DOHH2 (cell line): ENCODE data around the gene TBL1X.

Source experiments
- H3F3A ChIP-seq: fragments of 200-600 bp; sonication (generic), shearing (Covaris generic); 2 replicates; pipeline ENCODE4 v1.6.0; 2016; ENCODE audit warnings: antibody characterized with exemption, mild to moderate bottlenecking; ENCODE audit not compliant: control insufficient read depth, insufficient read depth
- H3K27ac ChIP-seq: fragments of 200-600 bp; sonication (generic); 2 replicates; pipeline ENCODE4 v1.5.1; 2014; ENCODE audit warnings: low read depth, mild to moderate bottlenecking, low read length, moderate library complexity
- H3K27me3 ChIP-seq: fragments of 200-600 bp; sonication (generic); 2 replicates; pipeline ENCODE4 v1.6.1; 2014; ENCODE audit warnings: mild to moderate bottlenecking, low read length, mixed read lengths; ENCODE audit not compliant: control insufficient read depth
- H3K36me3 ChIP-seq: fragments of 200-600 bp; sonication (generic); 2 replicates; pipeline ENCODE4 v1.6.1; 2014; ENCODE audit warnings: mild to moderate bottlenecking, low read length, moderate library complexity, mixed read lengths; ENCODE audit not compliant: control insufficient read depth
- H3K4me1 ChIP-seq: fragments of 200-600 bp; sonication (generic); 2 replicates; pipeline ENCODE4 v1.6.1; 2014; ENCODE audit warnings: mild to moderate bottlenecking, low read length, mixed read lengths; ENCODE audit not compliant: control insufficient read depth
- H3K4me2 ChIP-seq: fragments of 200-600 bp; sonication (generic); 2 replicates; pipeline ENCODE4 v1.6.0; 2014; ENCODE audit warnings: mild to moderate bottlenecking, low read length, moderate library complexity
- H3K4me3 ChIP-seq: fragments of 200-600 bp; sonication (generic); 2 replicates; pipeline ENCODE4 v1.5.1; 2014; ENCODE audit warnings: mild to moderate bottlenecking, low read length, mixed read lengths
- H3K79me2 ChIP-seq: fragments of 200-600 bp; sonication (generic); 2 replicates; pipeline ENCODE4 v1.6.1; 2014; ENCODE audit warnings: mild to moderate bottlenecking, low read length, mixed read lengths; ENCODE audit not compliant: control insufficient read depth
- H3K9me2 ChIP-seq: fragments of 200-600 bp; sonication (generic); replicated peaks from 2 replicates; pipeline ENCODE4 v1.6.1; 2014; ENCODE audit warnings: mild to moderate bottlenecking, low read length, mixed read lengths; ENCODE audit not compliant: control insufficient read depth
- H3K9me3 ChIP-seq: fragments of 200-600 bp; sonication (generic); 2 replicates; pipeline ENCODE4 v1.6.1; 2014; ENCODE audit warnings: antibody characterized with exemption, low read length, mixed read lengths; ENCODE audit not compliant: control insufficient read depth, insufficient read depth
- H4K20me1 ChIP-seq: fragments of 200-600 bp; sonication (generic); 2 replicates; pipeline ENCODE4 v1.6.0; 2014; ENCODE audit warnings: low read depth, mild to moderate bottlenecking, antibody characterized with exemption, low read length, moderate library complexity; ENCODE audit not compliant: control insufficient read depth, insufficient read depth
- EZH2phosphoT487 ChIP-seq: fragments of 200-600 bp; sonication (generic); IDR thresholded peaks from 2 replicates; pipeline ENCODE4 v1.6.1; 2017; ENCODE audit warnings: borderline replicate concordance, mild to moderate bottlenecking, antibody characterized with exemption, low read length, moderate library complexity, mixed read lengths
- TF ChIP-seq, protein P1 (sequence below): fragments of 200-600 bp; sonication (generic); IDR thresholded peaks from one replicate; pipeline ENCODE4 v1.5.1; 2014; ENCODE audit warnings: antibody characterized with exemption, mild to moderate bottlenecking, low read depth, low read length; ENCODE audit not compliant: poor library complexity, severe bottlenecking

Gene TBL1X

DNA sequence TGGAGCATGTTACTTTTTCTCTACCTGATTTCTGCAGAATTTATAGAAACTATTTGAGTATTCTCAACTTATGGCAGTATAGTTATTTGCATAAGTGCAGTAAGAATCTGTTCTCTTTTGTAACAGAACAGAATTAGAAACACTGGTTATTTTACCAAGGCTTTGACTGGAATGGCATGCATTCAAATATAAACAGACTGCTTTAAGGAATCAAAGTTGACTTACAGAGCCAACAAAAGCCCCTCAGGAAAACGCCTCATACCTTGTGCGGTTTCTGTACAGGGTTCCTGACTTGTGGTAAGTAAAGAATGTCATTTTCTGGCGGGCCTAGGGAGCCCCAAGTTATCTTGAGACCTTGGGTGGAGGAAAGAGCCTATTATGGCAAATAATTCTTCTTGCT, 203.7 kb downstream of the TBL1X start:
- no peaks in the 10 kb centered on the region for H3K9me3 ChIP-seq
- H3K4me1 ChIP-seq: peaks cover 51% of the 10 kb centered on the region
- H3K4me3 ChIP-seq: no peak overlapping the region
- H3K27me3 ChIP-seq: no peaks in the 10 kb centered on the region
- no peak overlapping the region for H3K27ac ChIP-seq
- no peaks in the 10 kb centered on the region for H3K79me2 ChIP-seq
- H3K9me2 ChIP-seq: no peaks in the 10 kb centered on the region
- no peaks in the 10 kb centered on the region for H4K20me1 ChIP-seq
- no peaks in the 10 kb centered on the region for H3F3A ChIP-seq
- TF ChIP-seq EZH2phosphoT487: no peak
- TF ChIP-seq, protein P1, sequence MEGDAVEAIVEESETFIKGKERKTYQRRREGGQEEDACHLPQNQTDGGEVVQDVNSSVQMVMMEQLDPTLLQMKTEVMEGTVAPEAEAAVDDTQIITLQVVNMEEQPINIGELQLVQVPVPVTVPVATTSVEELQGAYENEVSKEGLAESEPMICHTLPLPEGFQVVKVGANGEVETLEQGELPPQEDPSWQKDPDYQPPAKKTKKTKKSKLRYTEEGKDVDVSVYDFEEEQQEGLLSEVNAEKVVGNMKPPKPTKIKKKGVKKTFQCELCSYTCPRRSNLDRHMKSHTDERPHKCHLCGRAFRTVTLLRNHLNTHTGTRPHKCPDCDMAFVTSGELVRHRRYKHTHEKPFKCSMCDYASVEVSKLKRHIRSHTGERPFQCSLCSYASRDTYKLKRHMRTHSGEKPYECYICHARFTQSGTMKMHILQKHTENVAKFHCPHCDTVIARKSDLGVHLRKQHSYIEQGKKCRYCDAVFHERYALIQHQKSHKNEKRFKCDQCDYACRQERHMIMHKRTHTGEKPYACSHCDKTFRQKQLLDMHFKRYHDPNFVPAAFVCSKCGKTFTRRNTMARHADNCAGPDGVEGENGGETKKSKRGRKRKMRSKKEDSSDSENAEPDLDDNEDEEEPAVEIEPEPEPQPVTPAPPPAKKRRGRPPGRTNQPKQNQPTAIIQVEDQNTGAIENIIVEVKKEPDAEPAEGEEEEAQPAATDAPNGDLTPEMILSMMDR: no peak
- H3K36me3 ChIP-seq: no peaks in the 10 kb centered on the region
- peak overlapping the region; percentile 29 for H3K4me2 ChIP-seq

DNA sequence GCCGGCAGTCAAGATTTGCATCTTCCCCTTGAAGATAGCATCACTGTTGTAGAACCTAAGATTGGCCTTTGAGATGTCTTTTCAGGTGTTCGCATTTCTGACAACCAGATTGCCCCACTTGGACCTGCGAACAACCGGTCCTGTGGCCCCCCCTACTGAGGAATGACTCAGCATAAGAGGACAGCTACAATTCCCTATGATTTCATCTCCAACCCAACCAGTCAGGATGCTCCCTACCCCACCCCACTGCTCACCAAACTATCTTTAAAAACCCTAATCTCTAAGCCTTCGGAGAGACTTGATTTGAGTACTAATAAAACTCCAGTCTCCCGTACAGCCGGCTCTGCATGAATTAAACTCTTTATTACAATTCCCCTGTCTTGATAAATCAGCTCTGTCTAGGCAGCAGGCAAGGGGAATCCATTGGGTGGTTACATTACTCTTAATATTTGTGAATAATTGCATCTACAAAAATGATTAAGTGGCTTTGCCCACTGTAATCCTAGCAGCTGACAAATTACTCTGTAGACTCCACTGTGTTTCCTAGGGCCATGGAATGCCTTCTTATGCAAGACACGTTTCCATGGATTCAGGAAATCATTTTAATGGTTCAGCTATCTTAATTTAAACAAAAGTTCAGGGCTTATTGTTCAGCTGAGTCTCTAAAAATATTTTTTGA, 205.4 kb downstream of the TBL1X start:
- no peaks in the 10 kb centered on the region for H3K9me2 ChIP-seq
- H4K20me1 ChIP-seq: no peaks in the 10 kb centered on the region
- no peaks in the 10 kb centered on the region for H3F3A ChIP-seq
- no peak overlapping the region for H3K27ac ChIP-seq
- no peaks in the 10 kb centered on the region for H3K79me2 ChIP-seq
- H3K9me3 ChIP-seq: no peaks in the 10 kb centered on the region
- H3K4me2 ChIP-seq: no peak overlapping the region
- H3K27me3 ChIP-seq: no peaks in the 10 kb centered on the region
- peaks cover 44% of the 10 kb centered on the region for H3K4me1 ChIP-seq
- H3K36me3 ChIP-seq: no peaks in the 10 kb centered on the region
- TF ChIP-seq EZH2phosphoT487: no peak
- TF ChIP-seq, protein P1: no peak
- H3K4me3 ChIP-seq: no peak overlapping the region

DNA sequence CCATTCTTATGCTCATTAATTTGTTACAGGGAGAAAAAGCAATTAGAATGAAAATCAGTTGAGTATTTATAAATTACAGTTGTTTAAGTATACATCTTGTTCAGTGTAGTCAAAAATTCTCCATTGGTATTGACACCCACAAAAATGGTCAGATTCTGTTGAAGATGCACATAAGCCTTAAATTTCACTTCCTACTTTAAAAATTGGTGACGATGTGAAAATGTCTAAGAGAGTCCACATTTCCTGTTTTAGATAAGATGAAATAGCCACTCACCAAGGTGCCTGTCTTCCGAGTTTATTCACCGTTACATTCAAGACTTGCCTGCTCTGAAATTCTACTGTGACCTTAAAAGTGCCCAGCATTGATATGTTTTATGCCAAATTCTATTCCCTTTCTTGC, 207.1 kb downstream of the TBL1X start:
- Histone ChIP-seq H3K9me3 (no peaks in the 10 kb centered on the region), H3K79me2 (no peaks in the 10 kb centered on the region), H3K9me2 (no peaks in the 10 kb centered on the region), H4K20me1 (no peaks in the 10 kb centered on the region), H3K36me3 (no peaks in the 10 kb centered on the region), H3K4me1 (peaks cover 46% of the 10 kb centered on the region), H3K4me3 (no peak overlapping the region), H3F3A (no peaks in the 10 kb centered on the region), H3K27ac (no peak overlapping the region), H3K27me3 (no peaks in the 10 kb centered on the region), H3K4me2 (peak overlapping the region; percentile 32)
- TF ChIP-seq EZH2phosphoT487: no peak
- TF ChIP-seq, protein P1: no peak
